HepG2 (cell line): Measurements from ENCODE around the gene TMEM229B. TPM values are rescaled to one million over a fixed set of nuclear protein-coding genes. Genes with fewer than 3 reads are reported as not detected.
A peak's percentile ranks its signal among the peaks of the same experiment; 100 is the strongest.

Source experiments
- ETV6 ChIP-seq: sonication (generic); formaldehyde crosslinking; conservative IDR thresholded peaks from 2 replicates; pipeline ENCODE4 v1.4.0; 2020; ENCODE audit warnings: missing genetic modification reagents
- HMGXB4 ChIP-seq, 2 experiments: sonication (generic) in 1 of 2; formaldehyde crosslinking in 1 of 2; IDR thresholded peaks; 2 replicates each; pipeline versions ENCODE4 v1.4.0 to v1.6.1; 2018 to 2020; ENCODE audit warnings: missing genetic modification reagents in 2 of 2, borderline replicate concordance in 1 of 2, low read depth in 1 of 2, mild to moderate bottlenecking in 1 of 2, missing biosample characterization in 1 of 2
- PHF8 ChIP-seq: sonication (generic); formaldehyde crosslinking; IDR thresholded peaks from 2 replicates; pipeline ENCODE4 v1.5.0; 2020; ENCODE audit warnings: missing genetic modification reagents
- RBM39 ChIP-seq: fragments of 200-400 bp; formaldehyde crosslinking; IDR thresholded peaks from one replicate; pipeline ENCODE4 v1.6.1; 2018; ENCODE audit warnings: antibody characterized with exemption, mild to moderate bottlenecking, low read depth, low read length; ENCODE audit not compliant: poor library complexity, severe bottlenecking
- REXO4 ChIP-seq: sonication (generic); formaldehyde crosslinking; IDR thresholded peaks from 2 replicates; pipeline ENCODE4 v1.8.0; 2022; ENCODE audit warnings: missing genetic modification reagents, mild to moderate bottlenecking, borderline replicate concordance
- ZKSCAN5 ChIP-seq: sonication (generic); formaldehyde crosslinking; IDR thresholded peaks from 2 replicates; pipeline ENCODE4 v1.5.1; 2020; ENCODE audit warnings: mild to moderate bottlenecking, missing genetic modification reagents
- ZNF496 ChIP-seq: sonication (generic); formaldehyde crosslinking; IDR thresholded peaks from 2 replicates; pipeline ENCODE4 v1.8.1; 2023; ENCODE audit warnings: mild to moderate bottlenecking, moderate library complexity, missing genetic modification reagents; ENCODE audit not compliant: insufficient replicate concordance
- ZNF556 ChIP-seq: sonication (generic); formaldehyde crosslinking; IDR thresholded peaks from 2 replicates; pipeline ENCODE4 v1.4.0; 2020; ENCODE audit warnings: mild to moderate bottlenecking, missing genetic modification reagents, borderline replicate concordance
- ZNF780A ChIP-seq: sonication (generic); formaldehyde crosslinking; IDR thresholded peaks from 2 replicates; pipeline ENCODE4 v1.8.0; 2022; ENCODE audit warnings: mild to moderate bottlenecking, missing genetic modification reagents, moderate library complexity
- polyA plus RNA-seq, 8 experiments: library from polyadenylated mRNA; depleted of rRNA in 3 of 8; stranded (reverse) in 7 of 8; unstranded in 1 of 8; fragments of >200 nt; fragmentation: Illumina TruSeq in 4 of 8; extraction: Trizol in 4 of 8; gene quantifications; 2 replicates each; pipeline versions ENCODE4 v1.2.1 to v1.2.3, GENCODE V29; 2011 to 2016; ENCODE audit warnings: low read depth in 4 of 8, missing spikeins in 1 of 8, mixed read lengths in 1 of 8; ENCODE audit not compliant: insufficient read depth in 1 of 8
- total RNA-seq, 5 experiments: library from RNA; depleted of rRNA; stranded (reverse); fragments of >200 nt; fragmentation: Illumina TruSeq; extraction: Trizol; gene quantifications; 2 replicates each; pipeline ENCODE4 v1.2.3, GENCODE V29; 2016; ENCODE audit warnings: low read depth in 1 of 5
- TF ChIP-seq, protein P1 (sequence below): sonication (generic); formaldehyde crosslinking; IDR thresholded peaks from 2 replicates; pipeline ENCODE4 v1.4.0; 2020; ENCODE audit warnings: missing genetic modification reagents, borderline replicate concordance
- TF ChIP-seq, protein P2 (sequence below): sonication (generic); formaldehyde crosslinking; IDR thresholded peaks from 2 replicates; pipeline ENCODE4 v1.4.0; 2020; ENCODE audit warnings: missing genetic modification reagents
- TF ChIP-seq, protein P3 (sequence below): sonication (generic); formaldehyde crosslinking; IDR thresholded peaks from 2 replicates; pipeline ENCODE4 v1.5.0; 2020; ENCODE audit warnings: missing genetic modification reagents
- TF ChIP-seq, protein P4 (sequence below): sonication (generic); formaldehyde crosslinking; IDR thresholded peaks from 2 replicates; pipeline ENCODE4 v1.4.0; 2020; ENCODE audit warnings: missing genetic modification reagents

TMEM229B gene
- total and polyA plus RNA-seq, 2 of the 13 experiments (the other 11 are each of a cell fraction or from before 2014, with no cell fraction given) = 0.69 to 1.1 TPM

- no peak for TF ChIP-seq ZKSCAN5 (CRISPR knock-in tag)
- TF ChIP-seq PHF8 = peak; percentile 87
- TF ChIP-seq HMGXB4 (CRISPR knock-in tag; IDR thresholded peaks at IDR 0.05; ENCODE audit: borderline replicate concordance in 1 of 2, low read depth in 1 of 2) = peak in 1 of 2 experiments; percentile 76; a peak in 2 of 4 replicates
- TF ChIP-seq RBM39 = no peak
- TF ChIP-seq, protein P1, sequence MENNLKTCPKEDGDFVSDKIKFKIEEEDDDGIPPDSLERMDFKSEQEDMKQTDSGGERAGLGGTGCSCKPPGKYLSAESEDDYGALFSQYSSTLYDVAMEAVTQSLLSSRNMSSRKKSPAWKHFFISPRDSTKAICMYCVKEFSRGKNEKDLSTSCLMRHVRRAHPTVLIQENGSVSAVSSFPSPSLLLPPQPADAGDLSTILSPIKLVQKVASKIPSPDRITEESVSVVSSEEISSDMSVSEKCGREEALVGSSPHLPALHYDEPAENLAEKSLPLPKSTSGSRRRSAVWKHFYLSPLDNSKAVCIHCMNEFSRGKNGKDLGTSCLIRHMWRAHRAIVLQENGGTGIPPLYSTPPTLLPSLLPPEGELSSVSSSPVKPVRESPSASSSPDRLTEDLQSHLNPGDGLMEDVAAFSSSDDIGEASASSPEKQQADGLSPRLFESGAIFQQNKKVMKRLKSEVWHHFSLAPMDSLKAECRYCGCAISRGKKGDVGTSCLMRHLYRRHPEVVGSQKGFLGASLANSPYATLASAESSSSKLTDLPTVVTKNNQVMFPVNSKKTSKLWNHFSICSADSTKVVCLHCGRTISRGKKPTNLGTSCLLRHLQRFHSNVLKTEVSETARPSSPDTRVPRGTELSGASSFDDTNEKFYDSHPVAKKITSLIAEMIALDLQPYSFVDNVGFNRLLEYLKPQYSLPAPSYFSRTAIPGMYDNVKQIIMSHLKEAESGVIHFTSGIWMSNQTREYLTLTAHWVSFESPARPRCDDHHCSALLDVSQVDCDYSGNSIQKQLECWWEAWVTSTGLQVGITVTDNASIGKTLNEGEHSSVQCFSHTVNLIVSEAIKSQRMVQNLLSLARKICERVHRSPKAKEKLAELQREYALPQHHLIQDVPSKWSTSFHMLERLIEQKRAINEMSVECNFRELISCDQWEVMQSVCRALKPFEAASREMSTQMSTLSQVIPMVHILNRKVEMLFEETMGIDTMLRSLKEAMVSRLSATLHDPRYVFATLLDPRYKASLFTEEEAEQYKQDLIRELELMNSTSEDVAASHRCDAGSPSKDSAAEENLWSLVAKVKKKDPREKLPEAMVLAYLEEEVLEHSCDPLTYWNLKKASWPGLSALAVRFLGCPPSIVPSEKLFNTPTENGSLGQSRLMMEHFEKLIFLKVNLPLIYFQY (CRISPR knock-in tag) = no peak
- peak; percentile 30; the same call in 1 of the 2 replicates for TF ChIP-seq ZNF556 (CRISPR knock-in tag)
- TF ChIP-seq, protein P2, sequence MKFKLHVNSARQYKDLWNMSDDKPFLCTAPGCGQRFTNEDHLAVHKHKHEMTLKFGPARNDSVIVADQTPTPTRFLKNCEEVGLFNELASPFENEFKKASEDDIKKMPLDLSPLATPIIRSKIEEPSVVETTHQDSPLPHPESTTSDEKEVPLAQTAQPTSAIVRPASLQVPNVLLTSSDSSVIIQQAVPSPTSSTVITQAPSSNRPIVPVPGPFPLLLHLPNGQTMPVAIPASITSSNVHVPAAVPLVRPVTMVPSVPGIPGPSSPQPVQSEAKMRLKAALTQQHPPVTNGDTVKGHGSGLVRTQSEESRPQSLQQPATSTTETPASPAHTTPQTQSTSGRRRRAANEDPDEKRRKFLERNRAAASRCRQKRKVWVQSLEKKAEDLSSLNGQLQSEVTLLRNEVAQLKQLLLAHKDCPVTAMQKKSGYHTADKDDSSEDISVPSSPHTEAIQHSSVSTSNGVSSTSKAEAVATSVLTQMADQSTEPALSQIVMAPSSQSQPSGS (CRISPR knock-in tag) = peak; percentile 57; the same call in 1 of the 2 replicates
- TF ChIP-seq REXO4 (CRISPR knock-in tag) = no peak
- TF ChIP-seq, protein P3, sequence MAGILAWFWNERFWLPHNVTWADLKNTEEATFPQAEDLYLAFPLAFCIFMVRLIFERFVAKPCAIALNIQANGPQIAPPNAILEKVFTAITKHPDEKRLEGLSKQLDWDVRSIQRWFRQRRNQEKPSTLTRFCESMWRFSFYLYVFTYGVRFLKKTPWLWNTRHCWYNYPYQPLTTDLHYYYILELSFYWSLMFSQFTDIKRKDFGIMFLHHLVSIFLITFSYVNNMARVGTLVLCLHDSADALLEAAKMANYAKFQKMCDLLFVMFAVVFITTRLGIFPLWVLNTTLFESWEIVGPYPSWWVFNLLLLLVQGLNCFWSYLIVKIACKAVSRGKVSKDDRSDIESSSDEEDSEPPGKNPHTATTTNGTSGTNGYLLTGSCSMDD (CRISPR knock-in tag) = no peak
- TF ChIP-seq ZNF496 (CRISPR knock-in tag) = no peak
- no peak for TF ChIP-seq ZNF780A (CRISPR knock-in tag)
- TF ChIP-seq ETV6 = no peak
- TF ChIP-seq, protein P4, sequence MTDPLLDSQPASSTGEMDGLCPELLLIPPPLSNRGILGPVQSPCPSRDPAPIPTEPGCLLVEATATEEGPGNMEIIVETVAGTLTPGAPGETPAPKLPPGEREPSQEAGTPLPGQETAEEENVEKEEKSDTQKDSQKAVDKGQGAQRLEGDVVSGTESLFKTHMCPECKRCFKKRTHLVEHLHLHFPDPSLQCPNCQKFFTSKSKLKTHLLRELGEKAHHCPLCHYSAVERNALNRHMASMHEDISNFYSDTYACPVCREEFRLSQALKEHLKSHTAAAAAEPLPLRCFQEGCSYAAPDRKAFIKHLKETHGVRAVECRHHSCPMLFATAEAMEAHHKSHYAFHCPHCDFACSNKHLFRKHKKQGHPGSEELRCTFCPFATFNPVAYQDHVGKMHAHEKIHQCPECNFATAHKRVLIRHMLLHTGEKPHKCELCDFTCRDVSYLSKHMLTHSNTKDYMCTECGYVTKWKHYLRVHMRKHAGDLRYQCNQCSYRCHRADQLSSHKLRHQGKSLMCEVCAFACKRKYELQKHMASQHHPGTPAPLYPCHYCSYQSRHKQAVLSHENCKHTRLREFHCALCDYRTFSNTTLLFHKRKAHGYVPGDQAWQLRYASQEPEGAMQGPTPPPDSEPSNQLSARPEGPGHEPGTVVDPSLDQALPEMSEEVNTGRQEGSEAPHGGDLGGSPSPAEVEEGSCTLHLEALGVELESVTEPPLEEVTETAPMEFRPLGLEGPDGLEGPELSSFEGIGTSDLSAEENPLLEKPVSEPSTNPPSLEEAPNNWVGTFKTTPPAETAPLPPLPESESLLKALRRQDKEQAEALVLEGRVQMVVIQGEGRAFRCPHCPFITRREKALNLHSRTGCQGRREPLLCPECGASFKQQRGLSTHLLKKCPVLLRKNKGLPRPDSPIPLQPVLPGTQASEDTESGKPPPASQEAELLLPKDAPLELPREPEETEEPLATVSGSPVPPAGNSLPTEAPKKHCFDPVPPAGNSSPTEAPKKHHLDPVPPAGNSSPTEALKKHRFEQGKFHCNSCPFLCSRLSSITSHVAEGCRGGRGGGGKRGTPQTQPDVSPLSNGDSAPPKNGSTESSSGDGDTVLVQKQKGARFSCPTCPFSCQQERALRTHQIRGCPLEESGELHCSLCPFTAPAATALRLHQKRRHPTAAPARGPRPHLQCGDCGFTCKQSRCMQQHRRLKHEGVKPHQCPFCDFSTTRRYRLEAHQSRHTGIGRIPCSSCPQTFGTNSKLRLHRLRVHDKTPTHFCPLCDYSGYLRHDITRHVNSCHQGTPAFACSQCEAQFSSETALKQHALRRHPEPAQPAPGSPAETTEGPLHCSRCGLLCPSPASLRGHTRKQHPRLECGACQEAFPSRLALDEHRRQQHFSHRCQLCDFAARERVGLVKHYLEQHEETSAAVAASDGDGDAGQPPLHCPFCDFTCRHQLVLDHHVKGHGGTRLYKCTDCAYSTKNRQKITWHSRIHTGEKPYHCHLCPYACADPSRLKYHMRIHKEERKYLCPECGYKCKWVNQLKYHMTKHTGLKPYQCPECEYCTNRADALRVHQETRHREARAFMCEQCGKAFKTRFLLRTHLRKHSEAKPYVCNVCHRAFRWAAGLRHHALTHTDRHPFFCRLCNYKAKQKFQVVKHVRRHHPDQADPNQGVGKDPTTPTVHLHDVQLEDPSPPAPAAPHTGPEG (CRISPR knock-in tag) = peak; percentile 76; the same call in 1 of the 2 replicates
Measured at GRCh38 chr14:67532998-67533753, 44.7 kb upstream of the TMEM229B start, which contains the start of gene PLEKHH1 (continued).
